Mucosa of descending colon (tissue), 3 donors: Measurements from ENCODE around the gene CD69. TPM values are rescaled to one million over a fixed set of nuclear protein-coding genes. Genes with fewer than 3 reads are reported as not detected.
A peak's percentile ranks its signal among the peaks of the same experiment; 100 is the strongest.

Experiments used
- ATAC-seq: fragments of 200-7000 bp; cut with Tn5 transposase; one replicate; pipeline ENCODE4 v1.9.1; 2020; ENCODE audit warnings: mild to moderate bottlenecking, moderate library complexity
- DNase-seq, 3 donors: peaks; one replicate each; pipeline ENCODE4 v3.0.0-alpha.2; 2020
- H3K36me3 ChIP-seq: fragments of 200-600 bp; one replicate; pipeline ENCODE4 v1.8.0; 2021; ENCODE audit warnings: low read depth, mild to moderate bottlenecking
- H3K4me1 ChIP-seq: fragments of 200-600 bp; one replicate; pipeline ENCODE4 v1.8.0; 2021; ENCODE audit warnings: low read depth, mild to moderate bottlenecking
- H3K4me3 ChIP-seq: fragments of 200-600 bp; one replicate; pipeline ENCODE4 v1.8.0; 2021; ENCODE audit warnings: mild to moderate bottlenecking
- H3K9me3 ChIP-seq: fragments of 200-600 bp; one replicate; pipeline ENCODE4 v1.8.0; 2021; ENCODE audit warnings: mild to moderate bottlenecking
- CTCF ChIP-seq: fragments of 200-600 bp; IDR thresholded peaks from one replicate; pipeline ENCODE4 v1.8.0; 2022; ENCODE audit warnings: antibody characterized with exemption, mild to moderate bottlenecking
- intact Hi-C, 2 donors: fragments of 100-400 bp; cut with DNase I in 1 of 2; cut with micrococcal nuclease in 1 of 2; formaldehyde crosslinking; loops; one replicate each; pipeline versions ENCODE4 v1.11.0 to v1.11.1; 2022; cut with DNase I, micrococcal nuclease
- total RNA-seq, 3 donors: library from RNA; stranded (reverse); fragmentation: NEBNext Ultra II Directional in 2 of 3; extraction: Animal tissue kit (Norgen Biotek cat#: 25700) in 2 of 3; gene quantifications; one replicate each; pipeline versions ENCODE4 v1.2.1 to v1.2.4, GENCODE V29; 2021 to 2023
- donor health status: DM: no; HTN: no; CAD: no; lungs with moderate emphysema.
- donor health status: DM: no; HTN: no; CAD: no.
- donor health status: DM: no; HTN: yes; CAD: no.

The CD69 gene
- total RNA-seq, 3 donors from 2014 or later, result 2.4 to 4.7 (median 3.2) TPM

GRCh38 chr12:9753073-9753472 lies 7.6 kb downstream of the CD69 start:
- no peaks in the 10 kb centered on the region for H3K36me3 ChIP-seq
- DNase-seq (no peak), ATAC-seq (no peak)
- no peaks in the 10 kb centered on the region for H3K9me3 ChIP-seq
- no peak overlapping the region for H3K4me3 ChIP-seq
- peaks cover 7% of the 10 kb centered on the region for H3K4me1 ChIP-seq
- no peak for TF ChIP-seq CTCF
- intact Hi-C loops, result loop anchor here in 1 of 2 donors (10.0 kb wide), 1 partner anchor 172 kb away; no protein-coding TSS in a partner anchor

DNA sequence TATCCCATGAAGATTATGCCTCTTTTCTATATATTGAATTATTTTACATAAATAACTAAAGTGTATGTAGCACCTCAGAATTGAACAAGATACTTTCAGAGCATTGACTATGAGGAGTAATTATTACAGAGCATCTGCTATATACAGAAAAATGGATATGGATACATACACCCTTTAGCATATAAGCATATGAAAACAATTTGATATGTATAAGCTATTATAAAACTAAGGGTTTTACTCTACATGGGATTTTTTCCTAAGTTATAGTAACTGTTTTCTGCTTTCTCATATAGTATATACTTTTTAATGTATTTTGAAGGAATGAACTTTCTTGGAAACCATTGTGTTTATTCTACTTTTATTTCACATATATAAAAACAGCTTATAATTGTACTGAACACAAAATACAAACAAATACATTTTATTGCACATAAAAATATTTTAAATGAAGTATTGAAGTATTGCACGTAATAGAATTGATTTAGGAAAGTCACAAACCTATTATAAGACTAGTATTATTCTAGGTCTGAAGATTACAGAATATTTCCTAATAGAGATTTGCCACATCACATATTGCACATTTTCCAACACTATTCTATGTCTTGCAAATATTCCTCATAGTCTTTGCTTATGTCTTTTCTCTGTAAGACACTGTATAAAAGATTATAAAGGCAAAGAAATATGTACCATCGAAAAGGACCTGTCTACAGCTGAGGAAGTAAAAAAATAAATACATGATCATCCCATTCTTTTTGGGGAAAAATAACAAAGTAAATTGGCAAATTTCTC lies 8.4 kb downstream of the CD69 start:
- DNase-seq (no peak), ATAC-seq (no peak)
- H3K9me3 ChIP-seq, result no peaks in the 10 kb centered on the region
- H3K4me1 ChIP-seq, result peaks cover 7% of the 10 kb centered on the region
- intact Hi-C loops, result loop anchor here in 1 of 2 donors (10.0 kb wide), 1 partner anchor 172 kb away; no protein-coding TSS in a partner anchor
- no peak for TF ChIP-seq CTCF
- no peaks in the 10 kb centered on the region for H3K36me3 ChIP-seq
- H3K4me3 ChIP-seq, result no peak overlapping the region

DNA sequence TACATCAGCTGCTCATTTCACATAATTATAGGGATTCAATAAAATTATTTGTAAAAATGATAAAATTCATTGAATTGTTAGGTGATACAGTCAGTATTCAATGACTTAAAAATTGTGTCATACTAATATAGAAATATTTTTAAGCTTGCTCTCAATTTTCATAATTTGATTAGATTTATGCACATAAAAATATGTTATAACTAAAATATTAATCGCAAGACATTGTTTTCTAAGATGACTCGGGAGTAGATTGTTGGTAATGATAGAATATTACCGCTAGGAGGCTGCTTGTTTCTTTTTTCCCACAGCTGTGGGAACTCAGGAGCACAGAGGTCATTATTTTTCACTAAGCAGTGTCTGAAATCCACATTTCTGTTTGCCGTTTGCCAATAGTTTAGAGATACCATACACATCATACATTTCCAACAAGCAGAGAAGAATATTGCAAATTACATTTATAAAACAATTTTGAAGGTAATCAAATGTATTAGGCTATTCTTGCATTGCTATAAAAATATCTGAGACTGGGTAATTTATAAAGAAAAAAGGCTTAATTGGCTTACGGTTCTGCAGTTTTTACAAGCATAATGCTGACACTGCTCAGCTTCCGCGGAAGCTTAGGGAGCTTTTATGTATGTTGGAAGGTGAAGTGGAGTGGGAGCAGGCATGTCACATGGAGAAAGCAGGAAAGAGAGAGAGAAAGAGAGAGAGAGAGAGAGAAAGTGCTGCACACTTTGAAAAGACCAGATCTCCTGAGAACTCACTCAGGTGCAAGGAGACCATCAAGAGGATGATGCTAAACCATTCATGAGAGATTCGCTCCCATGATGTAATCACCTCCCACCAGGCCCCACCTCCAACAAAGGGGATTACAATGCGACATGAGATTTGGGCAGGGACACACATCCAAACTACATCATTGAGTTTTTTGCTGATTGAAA lies 9.2 kb downstream of the CD69 start:
- H3K4me3 ChIP-seq, result no peak overlapping the region
- no peak for DNase-seq
- H3K36me3 ChIP-seq, result no peaks in the 10 kb centered on the region
- peaks cover 7% of the 10 kb centered on the region for H3K4me1 ChIP-seq
- intact Hi-C loops, result loop anchor here in 1 of 2 donors (10.0 kb wide), 1 partner anchor 173 kb away; no protein-coding TSS in a partner anchor
- H3K9me3 ChIP-seq, result no peaks in the 10 kb centered on the region
- ATAC-seq, result peak; percentile 52
- no peak for TF ChIP-seq CTCF

DNA sequence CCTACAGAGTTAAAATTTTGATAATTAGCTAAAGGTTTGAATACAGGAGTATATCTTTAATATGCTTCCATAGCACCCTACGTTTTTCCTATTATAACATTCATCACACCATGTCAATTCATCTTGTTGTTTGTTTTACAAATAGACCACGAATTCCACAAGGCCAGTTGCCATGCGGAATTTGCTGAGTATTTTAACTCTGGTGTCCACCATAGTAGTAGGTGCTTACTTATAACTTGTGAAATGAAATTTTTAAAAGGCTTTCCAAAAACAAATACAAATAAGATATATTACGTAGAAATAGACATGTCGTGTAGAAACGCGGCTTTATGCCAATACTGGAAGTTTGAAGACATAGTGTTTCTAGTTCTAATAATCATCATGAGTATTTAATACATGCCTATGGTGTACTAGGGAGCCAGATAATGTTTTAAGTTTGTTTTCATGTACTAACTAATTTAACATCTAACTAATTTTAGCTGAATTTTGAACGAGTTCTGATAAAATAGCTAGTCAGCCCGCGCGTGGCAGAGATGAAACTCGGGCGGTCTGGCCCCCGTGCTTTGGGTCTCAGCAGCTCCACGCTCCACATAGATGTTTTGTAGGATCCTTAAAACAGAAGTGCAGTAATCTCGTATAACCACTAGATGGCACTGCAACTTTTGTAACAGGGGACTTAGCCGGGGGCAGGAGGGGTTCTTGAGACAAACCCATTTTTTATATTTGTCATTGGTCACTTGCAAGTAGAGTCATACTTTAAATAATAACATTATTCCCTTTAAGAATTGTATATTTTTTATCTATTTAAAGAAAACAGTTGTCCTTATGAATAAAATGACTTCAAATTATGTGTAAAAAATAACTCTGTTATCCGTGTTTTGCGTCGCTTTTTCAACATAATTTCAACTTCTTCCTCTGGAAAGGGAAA lies 10.2 kb downstream of the CD69 start:
- peak; percentile 53 for TF ChIP-seq CTCF
- no peaks in the 10 kb centered on the region for H3K9me3 ChIP-seq
- peak; percentile 83 for ATAC-seq
- no peaks in the 10 kb centered on the region for H3K36me3 ChIP-seq
- peak in 2 of 3 donors; percentile 53 to 59 for DNase-seq
- intact Hi-C loops, result loop anchor here in 1 of 2 donors (10.0 kb wide), 1 partner anchor 174 kb away; no protein-coding TSS in a partner anchor
- H3K4me3 ChIP-seq, result no peak overlapping the region
- peaks cover 7% of the 10 kb centered on the region for H3K4me1 ChIP-seq

- no peak for TF ChIP-seq CTCF
- H3K4me3 ChIP-seq, result no peak overlapping the region
- H3K36me3 ChIP-seq, result no peaks in the 10 kb centered on the region
- no peaks in the 10 kb centered on the region for H3K9me3 ChIP-seq
- no peak for ATAC-seq
- intact Hi-C loops, result loop anchor here (10.0 kb wide), 1 partner anchor 175 kb away; no protein-coding TSS in a partner anchor
- H3K4me1 ChIP-seq, result peaks cover 7% of the 10 kb centered on the region
- no peak for DNase-seq
These were observed 11.1 kb downstream of the CD69 start for GRCh38 chr12:9749640-9750039.
